22Rv1 (cell line): Measurements from ENCODE around the gene WDR83.

Source experiments
- ZFX ChIP-seq: fragments of 450-650 bp; IDR thresholded peaks from 2 replicates; pipeline ENCODE4 v1.6.1; 2017; ENCODE audit warnings: antibody characterized with exemption, borderline replicate concordance
- TF ChIP-seq, protein P1 (sequence below): fragments of 450-650 bp; IDR thresholded peaks from 2 replicates; pipeline ENCODE4 v1.5.1; 2017; ENCODE audit warnings: mild to moderate bottlenecking

DNA sequence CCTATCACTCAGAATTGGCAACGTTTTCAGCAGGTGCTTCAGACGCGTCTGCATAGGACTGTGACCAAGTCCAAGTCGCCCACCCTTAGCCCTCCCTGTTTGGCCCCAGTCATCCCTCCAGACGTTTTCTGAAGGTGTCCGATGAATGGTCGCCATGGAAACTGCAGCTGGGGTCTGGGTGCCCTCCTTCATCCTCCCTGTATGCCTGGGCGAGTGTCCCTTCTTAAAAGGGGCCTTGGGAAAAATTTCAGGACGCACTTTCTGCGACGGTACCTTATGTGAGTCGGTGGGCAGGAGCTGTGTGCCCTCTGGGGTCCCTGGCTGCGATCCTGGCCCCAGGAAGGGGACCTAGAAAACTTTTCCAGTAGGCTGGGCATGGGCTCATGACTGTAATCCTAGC, 25.2 kb upstream of the WDR83 start:
- TF ChIP-seq, protein P1, sequence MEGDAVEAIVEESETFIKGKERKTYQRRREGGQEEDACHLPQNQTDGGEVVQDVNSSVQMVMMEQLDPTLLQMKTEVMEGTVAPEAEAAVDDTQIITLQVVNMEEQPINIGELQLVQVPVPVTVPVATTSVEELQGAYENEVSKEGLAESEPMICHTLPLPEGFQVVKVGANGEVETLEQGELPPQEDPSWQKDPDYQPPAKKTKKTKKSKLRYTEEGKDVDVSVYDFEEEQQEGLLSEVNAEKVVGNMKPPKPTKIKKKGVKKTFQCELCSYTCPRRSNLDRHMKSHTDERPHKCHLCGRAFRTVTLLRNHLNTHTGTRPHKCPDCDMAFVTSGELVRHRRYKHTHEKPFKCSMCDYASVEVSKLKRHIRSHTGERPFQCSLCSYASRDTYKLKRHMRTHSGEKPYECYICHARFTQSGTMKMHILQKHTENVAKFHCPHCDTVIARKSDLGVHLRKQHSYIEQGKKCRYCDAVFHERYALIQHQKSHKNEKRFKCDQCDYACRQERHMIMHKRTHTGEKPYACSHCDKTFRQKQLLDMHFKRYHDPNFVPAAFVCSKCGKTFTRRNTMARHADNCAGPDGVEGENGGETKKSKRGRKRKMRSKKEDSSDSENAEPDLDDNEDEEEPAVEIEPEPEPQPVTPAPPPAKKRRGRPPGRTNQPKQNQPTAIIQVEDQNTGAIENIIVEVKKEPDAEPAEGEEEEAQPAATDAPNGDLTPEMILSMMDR: no peak
- TF ChIP-seq ZFX: no peak
